ENCODE results near the gene CDHR2. TPM values are rescaled to one million over a fixed set of nuclear protein-coding genes. Genes with fewer than 3 reads are reported as not detected.
"Not testable (repeated sequence)": the region's sequence is repeated elsewhere in the genome, so short reads cannot be mapped to it uniquely, and the experiment has no call there.

Gene CDHR2
- total RNA-seq, 1 donor: not detected

DNA sequence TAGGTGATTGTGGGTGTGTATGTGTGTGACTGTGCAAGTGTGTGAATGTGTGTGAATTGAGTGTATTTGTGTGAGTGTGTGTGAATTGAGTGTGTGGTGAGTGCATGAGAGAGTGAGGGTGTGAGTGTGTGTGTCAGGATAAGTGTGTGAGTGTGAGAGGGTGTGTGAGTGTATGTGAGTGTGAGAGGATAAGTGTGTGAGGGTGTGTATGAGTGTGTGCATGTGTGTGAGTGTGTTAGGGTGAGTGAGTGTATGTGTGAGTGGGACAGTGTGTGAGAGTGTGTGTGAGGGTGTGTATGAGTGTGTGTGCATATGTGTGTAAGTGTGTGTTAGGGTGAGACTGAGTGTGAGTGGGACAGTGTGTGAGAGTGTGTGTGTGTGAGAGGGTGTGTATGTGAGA lies 39.2 kb downstream of the CDHR2 start:
- no peak overlapping the region for H3K4me3 ChIP-seq (ENCODE audit: low read depth, low read length)
- no peak for TF ChIP-seq CTCF (IDR thresholded peaks at IDR 0.05; ENCODE audit: insufficient read depth, low read length)

DNA sequence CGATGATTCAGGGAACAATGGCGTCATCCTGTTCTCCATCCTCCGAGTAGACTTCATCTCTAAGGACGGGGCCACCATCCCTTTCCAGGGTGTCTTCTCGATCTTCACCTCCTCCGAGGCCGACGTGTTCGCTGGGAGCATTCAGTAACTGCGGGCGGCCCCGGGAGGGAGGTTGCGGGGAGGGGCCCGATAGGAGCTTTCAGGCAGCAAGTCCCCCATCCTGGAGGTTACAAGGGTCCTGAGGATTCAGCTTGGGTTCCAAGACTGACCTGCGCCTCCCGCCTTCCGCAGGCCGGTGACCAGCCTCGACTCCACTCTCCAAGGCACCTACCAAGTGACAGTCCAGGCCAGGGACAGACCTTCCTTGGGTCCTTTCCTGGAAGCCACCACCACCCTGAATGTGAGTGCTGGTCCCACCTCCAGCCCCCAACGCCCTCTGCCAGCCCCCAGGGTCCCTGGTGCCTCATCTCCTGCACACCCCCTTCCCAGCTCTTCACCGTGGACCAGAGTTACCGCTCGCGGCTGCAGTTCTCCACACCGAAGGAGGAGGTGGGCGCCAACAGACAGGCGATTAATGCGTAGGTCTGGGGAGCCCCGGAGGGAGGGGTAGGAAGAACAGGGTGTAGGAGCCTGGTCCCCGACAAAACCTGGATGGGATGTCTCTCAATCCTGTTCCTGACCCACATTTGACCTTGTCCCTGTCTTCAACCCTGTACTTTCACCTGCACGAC lies 40.1 kb downstream of the CDHR2 start:
- no peak for DNase-seq (ENCODE audit: low read depth)
- no peak overlapping the region for H3K4me3 ChIP-seq (ENCODE audit: low read depth, low read length)
- no peak for TF ChIP-seq CTCF (IDR thresholded peaks at IDR 0.05; ENCODE audit: insufficient read depth, low read length)

More for the DNA sequence above, 39.2 kb downstream of the CDHR2 start:
- no peak for DNase-seq (ENCODE audit: low read depth)

DNA sequence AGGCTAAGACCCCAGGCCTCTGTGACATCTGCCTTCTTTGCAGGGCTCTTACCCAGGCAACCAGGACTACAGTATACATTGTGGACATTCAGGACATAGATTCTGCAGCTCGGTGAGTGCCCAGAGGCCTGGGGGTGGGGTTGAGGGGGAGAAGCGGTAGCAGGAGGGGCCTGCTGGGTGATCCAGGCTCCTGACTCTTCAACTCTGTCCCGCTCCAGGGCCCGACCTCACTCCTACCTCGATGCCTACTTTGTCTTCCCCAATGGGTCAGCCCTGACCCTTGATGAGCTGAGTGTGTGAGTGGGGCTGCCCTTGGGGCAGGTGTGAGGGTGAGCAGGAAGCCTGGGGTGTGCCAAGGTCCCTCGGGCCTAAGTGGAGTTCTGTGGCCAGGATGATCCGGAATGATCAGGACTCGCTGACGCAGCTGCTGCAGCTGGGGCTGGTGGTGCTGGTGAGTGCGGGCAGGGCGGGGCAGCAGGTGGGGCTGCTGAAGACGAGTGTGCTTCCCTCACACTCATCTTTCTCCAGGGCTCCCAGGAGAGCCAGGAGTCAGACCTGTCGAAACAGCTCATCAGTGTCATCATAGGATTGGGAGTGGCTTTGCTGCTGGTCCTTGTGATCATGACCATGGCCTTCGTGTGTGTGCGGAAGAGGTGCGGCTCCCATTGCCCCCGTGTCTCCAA lies 41.0 kb downstream of the CDHR2 start:
- DNase-seq (ENCODE audit: low read depth): no peak
- TF ChIP-seq CTCF (IDR thresholded peaks at IDR 0.05; ENCODE audit: insufficient read depth, low read length): no peak
- no peak overlapping the region for H3K4me3 ChIP-seq (ENCODE audit: low read depth, low read length)

DNA sequence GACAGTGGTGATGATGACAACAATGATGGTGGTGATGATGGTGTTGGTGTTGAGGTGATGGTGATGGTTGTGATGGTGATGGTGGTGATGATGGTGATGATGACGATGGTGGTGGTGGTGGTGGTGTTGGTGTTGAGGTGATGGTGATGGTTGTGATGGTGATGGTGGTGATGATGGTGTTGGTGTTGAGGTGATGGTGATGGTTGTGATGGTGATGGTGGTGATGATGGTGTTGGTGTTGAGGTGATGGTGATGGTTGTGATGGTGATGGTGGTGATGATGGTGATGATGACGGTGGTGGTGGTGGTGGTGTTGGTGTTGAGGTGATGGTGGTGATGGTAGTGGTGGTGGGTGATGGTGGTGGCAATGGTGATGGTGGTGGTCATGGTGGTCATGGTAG lies 42.5 kb downstream of the CDHR2 start:
- DNase-seq (ENCODE audit: low read depth); H3K4me3 ChIP-seq (ENCODE audit: low read depth, low read length): not testable (repeated sequence)

DNA sequence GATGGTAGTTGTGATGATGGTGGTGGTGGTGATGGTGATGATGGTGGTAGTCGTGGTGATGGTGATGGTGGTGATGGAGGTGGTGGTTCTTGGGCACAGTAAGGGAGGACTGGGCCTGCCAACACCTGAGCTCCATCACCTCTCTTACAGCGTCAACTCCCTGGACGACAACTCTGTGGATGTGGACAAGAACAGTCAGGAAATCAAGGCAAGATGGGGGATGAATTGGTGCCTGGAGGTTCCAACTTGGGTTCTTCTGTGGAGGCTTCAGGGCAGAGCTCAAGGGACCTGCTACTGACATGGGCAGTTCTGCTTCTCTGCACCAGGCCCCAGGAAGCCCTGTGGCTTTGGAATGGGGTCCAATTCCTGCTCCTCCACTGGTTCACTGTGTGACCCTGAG lies 43.4 kb downstream of the CDHR2 start:
- no peak overlapping the region for H3K4me3 ChIP-seq (ENCODE audit: low read depth, low read length)
- DNase-seq (ENCODE audit: low read depth): no peak
- TF ChIP-seq CTCF (IDR thresholded peaks at IDR 0.05; ENCODE audit: insufficient read depth, low read length): no peak

DNA sequence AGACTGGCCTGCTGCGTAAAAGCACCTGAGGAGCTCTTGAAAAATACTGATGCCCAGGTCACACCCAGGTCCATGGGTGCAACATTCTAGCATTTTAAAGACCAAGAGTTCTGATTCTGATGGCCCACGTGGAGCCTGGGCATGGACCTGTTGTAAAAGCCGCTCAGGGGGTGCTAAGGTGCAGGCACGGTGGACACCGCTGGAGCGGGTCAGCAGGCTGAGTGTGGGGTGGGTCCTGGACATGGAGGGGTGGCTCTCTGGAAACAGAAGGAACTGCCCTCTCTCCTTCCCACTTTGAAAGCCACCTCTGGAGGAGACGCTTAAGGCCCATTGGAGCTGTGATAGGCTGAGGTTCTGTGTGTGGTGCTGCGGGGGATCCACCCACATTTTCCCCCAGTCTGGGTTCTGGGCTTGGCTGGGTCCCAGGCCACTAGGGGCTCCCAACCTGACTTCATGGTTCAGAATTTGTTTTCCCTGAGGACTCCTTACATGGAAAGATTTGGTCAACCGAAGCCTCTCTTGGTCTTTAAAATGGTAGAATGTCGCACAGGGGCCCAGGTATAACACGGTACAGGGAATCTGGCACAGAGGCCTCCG lies 44.2 kb downstream of the CDHR2 start:
- TF ChIP-seq CTCF (IDR thresholded peaks at IDR 0.05; ENCODE audit: insufficient read depth, low read length): no peak
- no peak for DNase-seq (ENCODE audit: low read depth)
- H3K4me3 ChIP-seq (ENCODE audit: low read depth, low read length): no peak overlapping the region

DNA sequence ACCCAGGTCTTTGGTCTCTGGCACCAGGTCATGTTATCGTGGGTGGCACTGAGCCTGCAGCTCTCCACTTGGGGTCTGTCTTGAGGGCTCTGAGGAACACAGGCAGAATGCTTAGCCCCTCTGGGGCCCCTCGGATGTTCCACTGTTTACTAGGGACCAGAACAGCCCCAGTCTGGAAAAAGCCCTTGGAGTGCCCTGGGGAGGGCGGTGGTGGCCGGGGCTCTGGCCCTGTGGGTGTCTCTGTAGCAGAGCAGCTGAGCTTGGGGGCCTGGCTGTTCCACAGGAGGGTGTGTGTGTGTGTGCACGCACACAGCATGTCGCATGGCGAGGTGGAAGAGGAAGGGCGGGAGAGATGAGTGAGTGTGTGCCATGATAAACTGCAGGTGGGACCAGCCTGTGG lies 45.4 kb downstream of the CDHR2 start:
- TF ChIP-seq CTCF (IDR thresholded peaks at IDR 0.05; ENCODE audit: insufficient read depth, low read length): no peak
- DNase-seq (ENCODE audit: low read depth): no peak
- no peak overlapping the region for H3K4me3 ChIP-seq (ENCODE audit: low read depth, low read length)

All from fibroblast of the aortic adventitia (primary cell).